IPS DF 4.7 (cell line): ENCODE data around the gene TEKT2.

Experiments
- DNase-seq: peaks from one replicate; pipeline ENCODE4 v3.0.0-alpha.2; 2013; ENCODE audit warnings: low spot score; ENCODE audit errors: extremely low read depth

TEKT2 gene

DNA sequence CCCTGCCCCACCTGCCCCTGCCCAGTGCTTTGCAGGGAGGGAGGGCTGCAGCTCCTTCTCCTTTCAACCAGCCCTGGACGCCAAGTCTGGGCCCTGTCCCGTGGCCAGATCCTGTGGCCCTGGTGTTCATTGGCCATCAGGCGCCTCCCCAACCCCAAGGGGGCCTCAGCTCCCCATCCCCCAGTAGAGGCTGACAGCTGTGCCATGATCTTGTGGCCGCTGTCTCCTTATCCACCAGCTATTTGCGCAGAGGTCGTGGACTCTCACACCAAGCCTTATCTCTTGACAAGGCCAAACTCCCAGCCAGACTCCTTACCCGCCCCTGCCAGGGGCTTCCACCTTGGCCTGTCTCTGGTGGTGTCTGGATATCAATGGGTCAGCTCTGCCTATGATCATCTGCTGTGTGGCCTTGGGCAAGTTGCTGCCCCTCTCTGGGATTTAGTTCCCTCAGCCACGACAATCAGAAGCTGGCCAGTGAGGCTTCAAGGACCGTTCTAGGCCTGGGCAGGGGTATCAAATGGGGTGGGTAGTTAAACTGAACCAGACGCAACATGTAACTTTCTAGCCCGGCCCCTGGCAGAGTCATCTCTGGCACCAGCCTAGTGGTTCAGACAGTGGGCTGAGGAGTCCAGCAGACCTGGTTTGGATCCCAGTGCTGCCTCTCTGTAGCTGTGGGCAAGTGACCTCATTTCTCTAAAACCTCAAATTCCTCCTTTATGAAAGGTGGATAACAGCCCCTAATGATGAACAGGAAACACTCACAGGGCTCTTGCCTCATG is 44.4 kb downstream of the TEKT2 start:
- no peak for DNase-seq

DNA sequence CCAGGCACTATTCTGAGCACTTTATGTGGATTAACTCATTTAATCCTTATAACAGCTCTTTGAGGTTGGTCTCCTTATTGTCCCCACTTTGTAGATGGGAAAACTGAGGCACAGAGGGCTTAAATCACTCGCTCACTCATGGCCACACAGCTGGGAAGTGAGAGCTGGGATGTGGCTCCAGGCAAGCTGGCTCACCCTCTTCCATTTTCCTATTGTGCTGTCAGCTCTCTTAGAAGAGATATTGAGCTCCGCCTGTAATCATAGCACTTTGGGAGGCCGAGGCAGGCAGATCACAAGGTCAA is 45.0 kb downstream of the TEKT2 start:
- DNase-seq, result no peak

- DNase-seq, result no peak
Measured at GRCh38 chr1:36132029-36132428, 48.1 kb downstream of the TEKT2 start.

DNA sequence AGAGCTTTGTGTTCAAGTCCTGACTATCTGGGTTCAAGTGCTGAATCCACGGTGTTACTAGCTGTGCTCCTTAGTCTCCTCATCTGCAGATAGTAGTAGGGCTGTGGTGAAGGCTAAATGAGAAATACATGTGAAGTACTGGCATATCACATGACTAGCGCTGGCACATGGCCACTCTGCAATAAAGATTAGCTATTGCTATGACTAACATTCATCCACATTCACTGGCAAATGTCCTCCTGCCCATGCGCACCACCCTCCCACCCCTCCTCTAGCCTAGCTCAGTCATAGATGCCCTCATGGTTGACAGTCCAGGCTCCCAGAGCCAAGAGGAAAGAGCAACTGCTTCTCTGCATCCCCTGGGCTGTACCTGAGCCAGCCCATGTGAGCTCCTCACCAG is 49.6 kb downstream of the TEKT2 start:
- DNase-seq, result no peak

- DNase-seq, result no peak
Measured at GRCh38 chr1:36134031-36134430, 50.1 kb downstream of the TEKT2 start.

DNA sequence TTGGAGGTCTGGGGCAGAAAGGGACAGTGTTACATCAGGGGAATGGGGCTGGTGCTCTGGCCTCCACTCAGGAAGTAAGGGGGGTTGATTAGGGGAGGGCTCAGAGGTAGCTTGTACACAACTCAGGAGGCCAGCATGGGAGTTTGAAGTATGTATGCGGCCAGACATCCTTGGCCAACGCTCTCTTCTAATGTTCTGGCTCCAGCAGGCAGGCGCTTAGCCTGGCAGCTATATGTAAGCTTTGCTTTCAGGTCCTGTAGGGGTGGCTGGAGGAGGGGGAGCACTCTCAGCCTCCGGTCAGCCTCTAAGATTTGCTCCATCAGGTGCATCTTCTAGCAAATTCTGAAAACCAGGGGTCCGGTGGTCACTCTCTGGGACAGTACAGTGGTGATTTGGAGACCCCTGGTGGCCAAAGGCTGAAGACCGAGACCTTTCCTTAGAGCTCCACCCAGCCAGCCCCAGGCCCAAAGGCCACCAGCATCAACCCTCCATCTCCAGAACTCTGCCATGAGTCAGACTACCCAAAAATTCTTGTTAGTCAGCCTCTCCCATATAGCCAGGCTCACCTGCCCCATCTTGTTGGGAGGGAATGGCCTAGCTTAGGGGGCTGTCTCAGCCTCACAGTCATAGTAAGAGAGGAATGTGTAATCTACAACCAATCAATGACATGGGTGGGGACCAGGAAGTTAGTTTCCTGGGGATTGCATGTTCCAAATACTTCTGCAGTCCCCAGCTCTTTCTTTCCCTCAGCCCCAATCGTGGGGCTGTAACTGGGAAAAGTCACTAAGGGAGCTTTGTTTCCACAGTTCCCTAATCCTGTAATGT is 50.8 kb downstream of the TEKT2 start:
- peak; percentile 44 for DNase-seq

- DNase-seq, result no peak
Measured at GRCh38 chr1:36135330-36135667, 51.4 kb downstream of the TEKT2 start.

DNA sequence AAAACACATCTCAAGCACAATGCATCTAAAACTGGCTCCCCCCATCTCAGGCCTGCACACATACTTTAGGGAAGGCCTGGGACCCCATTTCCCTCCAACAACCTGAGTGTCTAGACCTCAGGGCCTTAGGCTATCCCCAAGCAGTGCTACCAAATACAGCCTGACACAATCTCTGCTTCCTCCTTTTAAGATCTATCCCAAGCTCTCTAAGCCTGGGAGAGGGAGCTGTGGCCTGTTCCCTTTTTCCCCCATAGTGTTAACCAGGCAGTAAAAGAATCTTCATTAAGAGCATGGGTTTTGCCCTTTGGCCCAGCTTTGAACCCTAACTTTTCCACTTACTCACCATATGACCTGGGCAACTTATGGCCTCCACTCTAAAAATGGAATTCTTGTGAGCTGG is 51.9 kb downstream of the TEKT2 start:
- DNase-seq, result no peak

- DNase-seq, result no peak
Measured at GRCh38 chr1:36136535-36136934, 52.6 kb downstream of the TEKT2 start.

- DNase-seq, result no peak
Measured at GRCh38 chr1:36137226-36137625, 53.3 kb downstream of the TEKT2 start.

- DNase-seq, result no peak
Measured at GRCh38 chr1:36137776-36138175, 53.9 kb downstream of the TEKT2 start.
